ENCODE measurements around the gene BMF. TPM values are rescaled to one million over a fixed set of nuclear protein-coding genes. Genes with fewer than 3 reads are reported as not detected.

BMF gene
- total and polyA plus RNA-seq, 7 donors = 4.8 to 18.1 (median 15.3) TPM

GRCh38 chr15:40090774-40091455, 17.8 kb downstream of the BMF start:
- intact Hi-C loops (cut with DNase I) = loop anchor here (5.0 kb wide), 1 partner anchor 231 kb away; the partner anchor contains the start of gene INAFM2

DNA sequence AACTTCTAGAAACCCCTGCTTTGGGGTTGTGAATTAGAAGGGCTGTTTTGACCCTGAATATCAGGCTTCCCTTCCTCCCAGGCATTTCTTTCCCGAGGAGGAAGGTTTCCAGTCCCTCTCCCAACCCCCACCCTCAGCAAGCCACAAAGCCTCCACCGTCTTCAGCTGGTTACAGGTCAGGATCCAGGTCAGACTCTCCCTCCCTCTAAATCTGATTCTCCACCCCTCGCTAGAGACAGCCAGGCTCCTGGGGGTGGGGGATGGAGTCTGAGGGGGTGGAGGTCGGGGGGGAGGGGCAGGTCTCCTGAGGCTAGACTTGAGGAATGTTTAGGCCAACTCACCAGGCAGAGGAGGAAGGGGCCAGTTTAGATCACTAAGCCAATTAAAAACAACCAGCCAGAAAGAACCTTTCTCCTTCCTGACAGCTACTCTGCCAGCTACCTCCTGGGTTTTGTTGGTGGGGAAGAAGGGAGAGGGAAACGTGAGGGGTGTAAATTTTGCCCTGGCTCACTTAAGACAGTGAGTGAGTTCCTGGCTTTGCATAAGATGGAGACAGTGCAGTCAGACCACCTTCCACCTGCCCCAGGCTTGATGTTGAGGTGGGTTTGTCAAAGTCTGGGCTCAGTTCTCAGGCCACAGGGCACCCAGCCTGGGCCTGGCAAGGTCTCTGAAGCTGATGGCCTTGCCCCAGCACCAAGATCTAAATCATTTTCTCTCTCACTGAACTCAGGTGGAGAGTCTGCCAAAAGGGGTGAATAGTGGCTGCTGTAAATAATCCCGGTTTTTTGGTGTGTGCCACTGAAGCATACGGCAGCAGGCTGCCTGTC, 19.5 kb downstream of the BMF start:
- Histone ChIP-seq H3K4me1 (peaks cover 0 to 82% (median 74%) of the 10 kb centered on the region in 4 donors), H3K36me3 (peaks cover 0 to 12% (median 0%) of the 10 kb centered on the region in 4 donors), H3K27me3 (no peaks in the 10 kb centered on the region), H3K27ac (peak overlapping the region in 3 of 4 donors; percentile 35 to 64 (median 42)), H3K9me3 (no peaks in the 10 kb centered on the region), H3K4me3 (no peak overlapping the region)
- DNase-seq = peak; percentile 56
- 65 to 78% methylated on average over 7 of the region's 7 CpGs for WGBS, 2 donors
- intact Hi-C loops (cut with DNase I) = no loop called here
- TF ChIP-seq CTCF (IDR thresholded peaks at IDR 0.05) (no peak), POLR2A (IDR thresholded peaks at IDR 0.05) (no peak), POLR2AphosphoS5 (IDR thresholded peaks at IDR 0.05) (no peak), EP300 (IDR thresholded peaks at IDR 0.05) (no peak)

More at GRCh38 chr15:40090774-40091455, 17.8 kb downstream of the BMF start:
- TF ChIP-seq POLR2A (IDR thresholded peaks at IDR 0.05) = no peak
- TF ChIP-seq EP300 (IDR thresholded peaks at IDR 0.05) = no peak
- no peak for TF ChIP-seq POLR2AphosphoS5 (IDR thresholded peaks at IDR 0.05)
- no peak for TF ChIP-seq CTCF (IDR thresholded peaks at IDR 0.05)
- Histone ChIP-seq H3K27me3 (no peaks in the 10 kb centered on the region), H3K4me1 (peaks cover 0 to 99% (median 92%) of the 10 kb centered on the region in 4 donors), H3K4me3 (no peak overlapping the region), H3K9me3 (no peaks in the 10 kb centered on the region), H3K36me3 (peaks cover 0 to 12% (median 0%) of the 10 kb centered on the region in 4 donors), H3K27ac (no peak overlapping the region)
- DNase-seq = no peak
- WGBS, 2 donors = 94 to 97% methylated on average over 14 of the region's 14 CpGs

DNA sequence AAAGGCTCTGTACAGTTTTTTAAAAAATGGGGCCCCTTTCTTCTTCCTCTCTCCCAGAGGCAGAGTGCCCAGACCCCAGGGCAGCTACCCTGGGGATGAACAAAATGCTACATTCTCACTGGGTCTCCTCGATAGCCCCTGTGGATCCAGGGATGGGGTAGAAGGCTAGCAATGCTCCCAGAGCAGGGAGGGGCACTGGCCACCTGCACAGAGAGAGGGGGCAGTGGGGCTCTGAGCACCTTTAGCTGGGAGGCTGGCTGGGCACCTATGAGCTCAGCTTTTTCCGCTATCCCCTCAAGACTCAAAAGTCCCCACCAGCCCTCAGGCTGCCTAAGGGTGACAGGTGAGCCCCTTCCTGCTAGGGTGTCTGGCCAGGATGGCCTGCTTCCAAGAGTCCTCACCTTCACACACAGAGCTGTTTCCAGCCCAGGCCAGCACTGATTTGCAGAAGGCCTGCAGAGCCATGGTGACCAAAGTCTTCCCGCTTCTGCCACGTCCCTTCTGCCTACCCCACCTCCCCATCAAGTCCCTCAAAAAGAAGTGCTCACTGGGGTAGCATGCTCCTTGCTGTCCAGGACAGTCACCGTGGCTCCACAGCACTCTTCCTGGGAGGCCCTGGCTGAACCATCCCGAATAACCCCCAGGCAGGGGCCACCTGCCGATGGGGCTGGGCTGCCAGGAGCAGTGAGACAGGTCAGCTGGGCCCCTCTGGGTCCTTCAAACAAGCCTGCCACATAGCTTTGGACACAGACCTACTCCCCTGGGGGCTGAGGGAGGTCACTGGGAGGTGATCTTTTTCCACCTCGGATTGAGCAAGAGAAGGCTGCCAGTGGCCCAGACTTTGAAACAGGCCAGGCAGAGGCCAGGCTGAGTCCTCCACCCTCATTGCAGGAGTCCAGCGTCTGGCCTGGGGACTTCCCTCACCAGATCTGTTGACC, 20.4 kb downstream of the BMF start:
- WGBS, 2 donors = 82 to 86% methylated on average over 9 of the region's 9 CpGs
- intact Hi-C loops (cut with DNase I) = no loop called here
- Histone ChIP-seq H3K4me1 (peaks cover 0 to 73% (median 65%) of the 10 kb centered on the region in 4 donors), H3K36me3 (peaks cover 0 to 12% (median 0%) of the 10 kb centered on the region in 4 donors), H3K27me3 (no peaks in the 10 kb centered on the region), H3K4me3 (no peak overlapping the region), H3K9me3 (no peaks in the 10 kb centered on the region), H3K27ac (peak overlapping the region in 2 of 4 donors; percentile 42 to 64)
- peak in 2 of 4 donors; percentile 37 to 41 for TF ChIP-seq POLR2AphosphoS5 (IDR thresholded peaks at IDR 0.05)
- TF ChIP-seq EP300 (IDR thresholded peaks at IDR 0.05) = no peak
- peak; percentile 86 for DNase-seq

GRCh38 chr15:40087068-40087810, 21.4 kb downstream of the BMF start:
- TF ChIP-seq CTCF (IDR thresholded peaks at IDR 0.05) (no peak), POLR2AphosphoS5 (IDR thresholded peaks at IDR 0.05) (no peak)
- Histone ChIP-seq H3K9me3 (no peaks in the 10 kb centered on the region), H3K4me1 (peaks cover 0 to 71% (median 64%) of the 10 kb centered on the region in 4 donors), H3K36me3 (peaks cover 0 to 12% (median 0%) of the 10 kb centered on the region in 4 donors), H3K27me3 (no peaks in the 10 kb centered on the region), H3K27ac (peak overlapping the region in 2 of 4 donors; percentile 12 to 29), H3K4me3 (no peak overlapping the region)
- DNase-seq = peak; percentile 34
- 76 to 89% methylated on average over 14 of the region's 14 CpGs for WGBS, 2 donors
- intact Hi-C loops (cut with DNase I) = no loop called here

Data from sigmoid colon (tissue), 7 donors.